Stimulated activated CD4-positive, alpha-beta T cell treated with anti-CD3 and anti-CD28 coated beads, TNF-alpha, amount 100 ng/mL, for 24 hours (primary cell): Measurements from ENCODE around the gene TBX2.

Experiments
- DNase-seq, 3 experiments: peaks; one replicate each; pipeline ENCODE4 v3.0.0-alpha.2; 2020; ENCODE audit warnings: low read depth in 3 of 3

The TBX2 gene

GRCh38 chr17:61368832-61369450, 30.7 kb upstream of the TBX2 start:
- DNase-seq: no peak

GRCh38 chr17:61369751-61370150, 29.9 kb upstream of the TBX2 start:
- DNase-seq: no peak

- no peak for DNase-seq
Observed at GRCh38 chr17:61371179-61371578, 28.5 kb upstream of the TBX2 start.

- no peak for DNase-seq
Observed at GRCh38 chr17:61371606-61372005, 28.0 kb upstream of the TBX2 start.

GRCh38 chr17:61372436-61372835, 27.2 kb upstream of the TBX2 start:
- no peak for DNase-seq

- DNase-seq: no peak
Observed at GRCh38 chr17:61376931-61377838, 22.5 kb upstream of the TBX2 start.

GRCh38 chr17:61378658-61379456, 20.8 kb upstream of the TBX2 start:
- no peak for DNase-seq

GRCh38 chr17:61379457-61380216, 20.0 kb upstream of the TBX2 start:
- DNase-seq: no peak

GRCh38 chr17:61380217-61380835, 19.3 kb upstream of the TBX2 start:
- no peak for DNase-seq

GRCh38 chr17:61380836-61381525, 18.7 kb upstream of the TBX2 start:
- DNase-seq: no peak

GRCh38 chr17:61381537-61381936, 18.1 kb upstream of the TBX2 start:
- no peak for DNase-seq

GRCh38 chr17:61382796-61383688, 16.6 kb upstream of the TBX2 start:
- DNase-seq: no peak

GRCh38 chr17:61383689-61384201, 15.9 kb upstream of the TBX2 start:
- no peak for DNase-seq

- no peak for DNase-seq
Observed at GRCh38 chr17:61384354-61384691, 15.3 kb upstream of the TBX2 start.

- DNase-seq: no peak
Observed at GRCh38 chr17:61384692-61385576, 14.7 kb upstream of the TBX2 start.

- no peak for DNase-seq
Observed at GRCh38 chr17:61385577-61386236, 13.9 kb upstream of the TBX2 start.

- no peak for DNase-seq
Observed at GRCh38 chr17:61386251-61386650, 13.4 kb upstream of the TBX2 start.

GRCh38 chr17:61387011-61387410, 12.6 kb upstream of the TBX2 start:
- no peak for DNase-seq
